Bronchial epithelial cell (primary cell): ENCODE data around the gene OXLD1. TPM values are rescaled to one million over a fixed set of nuclear protein-coding genes. Genes with fewer than 3 reads are reported as not detected.

ENCODE experiments used
- DNase-seq: peaks from one replicate; pipeline ENCODE4 v3.0.0-alpha.2; 2010; ENCODE audit warnings: low read depth
- FAIRE-seq: peaks from 2 replicates; lab custom pipeline; 2011; peaks lifted over from hg19 to GRCh38; lab: Jason Lieb, UNC
- H3K27me3 ChIP-seq: 2 replicates; pipeline ENCODE4 v1.5.1; 2011; ENCODE audit warnings: low read length; ENCODE audit not compliant: control insufficient read depth, insufficient read depth
- H3K36me3 ChIP-seq: 2 replicates; pipeline ENCODE4 v1.5.1; 2011; ENCODE audit warnings: low read length; ENCODE audit not compliant: control insufficient read depth, insufficient read depth
- H3K4me3 ChIP-seq: 2 replicates; pipeline ENCODE4 v1.5.1; 2011; ENCODE audit warnings: mild to moderate bottlenecking, low read depth, low read length, control low read depth
- total RNA-seq: library from RNA; depleted of rRNA; stranded (reverse); fragments of >200 nt; gene quantifications from 2 replicates; pipeline ENCODE4 v1.2.1, GENCODE V29; 2014
- TF ChIP-seq, protein P1 (sequence below): IDR thresholded peaks from 2 replicates; pipeline ENCODE4 v1.5.1; 2011; ENCODE audit warnings: mild to moderate bottlenecking, moderate library complexity, low read length, control low read depth, inconsistent platforms; ENCODE audit not compliant: insufficient read depth, severe bottlenecking

Gene OXLD1
- total RNA-seq, 1 donor from 2014 or later = 47.7 TPM

DNA sequence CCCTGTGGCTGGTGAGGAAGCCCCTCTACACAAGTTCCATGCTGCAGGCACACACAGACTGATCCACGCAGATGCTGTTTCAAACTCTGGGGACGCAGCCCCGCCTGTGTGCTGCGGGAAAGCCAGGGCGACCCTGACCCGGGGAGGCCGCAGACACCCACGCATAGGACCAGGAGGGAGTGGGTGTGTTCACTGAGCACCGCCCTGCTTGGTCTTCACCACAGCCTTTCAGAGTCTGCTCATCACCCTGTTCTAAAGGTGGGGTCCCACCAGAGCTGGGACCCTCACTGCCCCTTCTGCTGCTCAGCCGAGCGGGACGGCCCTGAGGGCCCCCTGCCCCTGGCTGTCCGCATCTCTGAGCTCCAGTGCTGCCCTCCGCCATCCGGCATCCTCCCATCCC, 21.9 kb downstream of the OXLD1 start:
- Histone ChIP-seq H3K36me3 (no peaks in the 10 kb centered on the region), H3K4me3 (no peak overlapping the region), H3K27me3 (peaks cover 9% of the 10 kb centered on the region)
- DNase-seq = no peak
- TF ChIP-seq, protein P1, sequence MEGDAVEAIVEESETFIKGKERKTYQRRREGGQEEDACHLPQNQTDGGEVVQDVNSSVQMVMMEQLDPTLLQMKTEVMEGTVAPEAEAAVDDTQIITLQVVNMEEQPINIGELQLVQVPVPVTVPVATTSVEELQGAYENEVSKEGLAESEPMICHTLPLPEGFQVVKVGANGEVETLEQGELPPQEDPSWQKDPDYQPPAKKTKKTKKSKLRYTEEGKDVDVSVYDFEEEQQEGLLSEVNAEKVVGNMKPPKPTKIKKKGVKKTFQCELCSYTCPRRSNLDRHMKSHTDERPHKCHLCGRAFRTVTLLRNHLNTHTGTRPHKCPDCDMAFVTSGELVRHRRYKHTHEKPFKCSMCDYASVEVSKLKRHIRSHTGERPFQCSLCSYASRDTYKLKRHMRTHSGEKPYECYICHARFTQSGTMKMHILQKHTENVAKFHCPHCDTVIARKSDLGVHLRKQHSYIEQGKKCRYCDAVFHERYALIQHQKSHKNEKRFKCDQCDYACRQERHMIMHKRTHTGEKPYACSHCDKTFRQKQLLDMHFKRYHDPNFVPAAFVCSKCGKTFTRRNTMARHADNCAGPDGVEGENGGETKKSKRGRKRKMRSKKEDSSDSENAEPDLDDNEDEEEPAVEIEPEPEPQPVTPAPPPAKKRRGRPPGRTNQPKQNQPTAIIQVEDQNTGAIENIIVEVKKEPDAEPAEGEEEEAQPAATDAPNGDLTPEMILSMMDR = no peak
- no peak for FAIRE-seq

DNA sequence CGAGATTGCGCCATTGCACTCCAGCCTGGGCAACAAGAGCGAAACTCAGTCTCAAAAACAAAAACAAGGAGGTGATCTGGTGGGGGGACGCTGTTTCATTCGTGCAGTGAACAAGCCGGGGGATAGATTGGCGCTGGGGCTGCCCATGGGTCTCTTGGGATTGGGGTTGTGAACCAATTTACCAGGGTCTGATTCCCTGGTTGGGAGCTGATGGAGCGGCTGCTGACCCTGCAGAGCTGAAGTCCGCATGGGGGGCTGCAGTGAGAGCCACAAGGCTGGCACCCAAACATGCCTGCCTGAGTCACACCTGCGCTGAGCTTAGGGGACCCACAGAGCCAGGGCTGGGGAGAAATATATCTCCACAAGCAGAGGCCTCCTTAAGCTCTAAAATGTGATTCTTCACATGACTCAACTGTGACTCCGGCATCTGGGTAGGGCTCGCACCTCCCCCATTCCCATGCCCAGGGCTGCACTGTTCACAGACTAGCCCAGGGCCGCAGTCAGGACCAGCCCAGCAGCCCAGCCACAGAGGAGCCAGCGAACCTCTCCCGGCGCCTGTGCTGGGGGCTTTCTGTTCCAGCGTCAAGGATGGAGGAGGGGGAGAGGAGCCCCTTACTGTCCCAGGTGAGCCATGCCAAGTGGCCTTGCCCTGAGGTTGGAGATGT, 24.4 kb downstream of the OXLD1 start:
- FAIRE-seq (no peak), DNase-seq (peak; percentile 74)
- TF ChIP-seq, protein P1 = no peak

DNA sequence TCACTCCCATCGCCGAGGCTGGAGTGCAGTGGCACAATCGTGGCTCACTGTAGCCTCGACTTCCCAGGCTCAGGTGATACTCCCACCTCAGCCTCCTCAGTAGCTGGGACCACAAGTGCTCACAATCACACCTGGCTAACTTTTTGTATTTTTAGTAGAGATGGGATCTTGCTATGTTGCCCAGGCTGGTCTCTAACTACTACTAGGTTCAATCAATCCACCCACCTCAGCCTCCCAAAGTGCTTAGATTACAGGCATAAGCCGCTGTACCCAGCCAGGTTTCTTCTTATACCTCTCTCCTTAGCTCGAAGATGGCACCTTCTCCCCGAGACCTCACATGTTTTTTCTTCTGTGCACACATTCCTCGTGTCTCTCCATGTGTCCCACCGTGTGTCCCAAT, 26.4 kb downstream of the OXLD1 start:
- DNase-seq (no peak), FAIRE-seq (no peak)
- Histone ChIP-seq H3K36me3 (no peaks in the 10 kb centered on the region), H3K27me3 (no peaks in the 10 kb centered on the region), H3K4me3 (no peak overlapping the region)
- TF ChIP-seq, protein P1 = no peak

More for the DNA sequence above, 24.4 kb downstream of the OXLD1 start:
- Histone ChIP-seq H3K27me3 (peaks cover 1% of the 10 kb centered on the region), H3K4me3 (no peak overlapping the region), H3K36me3 (no peaks in the 10 kb centered on the region)

DNA sequence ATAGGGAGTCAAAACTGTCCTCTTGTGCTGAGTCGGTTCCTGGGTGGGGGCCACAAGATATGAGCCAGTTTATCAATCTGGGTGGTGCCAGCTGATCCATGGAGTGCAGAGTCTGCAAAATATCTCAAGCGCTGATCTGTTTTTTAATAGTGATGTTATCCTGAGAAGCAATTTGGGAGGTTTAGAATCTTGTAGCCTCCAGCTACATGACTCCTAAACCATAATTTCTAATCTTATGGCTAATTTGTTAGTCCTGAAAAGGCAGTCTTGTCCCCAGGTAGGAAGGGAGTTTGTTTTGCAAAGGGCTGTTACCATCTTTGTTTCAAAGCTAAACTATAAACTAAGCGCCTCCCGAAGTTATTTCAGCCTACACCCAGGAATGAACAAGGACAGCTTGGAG, 27.7 kb downstream of the OXLD1 start:
- TF ChIP-seq, protein P1 = no peak
- no peaks in the 10 kb centered on the region for H3K27me3 ChIP-seq
- no peaks in the 10 kb centered on the region for H3K36me3 ChIP-seq
- FAIRE-seq = no peak
- no peak overlapping the region for H3K4me3 ChIP-seq
- no peak for DNase-seq

DNA sequence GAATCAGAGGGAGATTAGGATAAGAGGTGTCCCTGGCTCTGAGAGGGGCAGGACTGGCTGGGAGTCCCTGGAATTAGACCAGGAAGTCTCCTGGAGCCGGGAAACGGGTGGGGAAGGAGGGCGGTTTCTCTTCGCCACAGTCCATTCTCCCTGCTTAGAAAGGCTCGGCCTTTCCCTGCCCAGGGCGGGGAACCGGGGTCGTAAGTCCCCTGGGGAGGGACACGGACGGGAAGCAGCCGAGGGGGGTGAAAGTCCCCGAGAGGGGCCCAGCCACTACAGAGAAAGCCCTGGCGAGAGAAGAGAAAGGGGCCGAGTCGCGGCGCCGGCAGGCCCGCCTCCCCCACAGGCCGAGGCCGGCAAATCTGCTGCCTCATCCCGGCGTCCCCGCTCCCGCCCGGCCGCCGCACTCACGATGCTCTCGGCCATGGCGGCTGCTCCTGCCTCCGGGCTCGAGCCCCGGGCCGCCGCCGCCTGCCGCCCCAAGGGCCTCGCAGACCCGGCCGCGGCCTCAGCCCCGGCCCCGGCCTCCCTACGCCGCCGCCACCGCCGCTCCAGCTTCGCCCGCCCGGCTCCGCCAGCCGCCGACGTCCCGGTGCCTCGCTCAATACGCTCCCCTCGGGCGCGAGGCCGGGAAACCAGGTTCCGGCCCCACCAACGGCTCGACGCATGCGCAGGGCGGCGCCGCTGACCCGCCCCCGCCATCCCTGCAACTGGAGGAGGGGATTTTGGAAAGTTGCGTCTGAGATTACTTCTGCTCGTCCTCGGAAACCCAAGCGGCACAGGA, 29.7 kb downstream of the OXLD1 start, which contains the start of the genes NPLOC4 and TSPAN10:
NPLOC4 (minus strand) TSS at position 608 of the 784 bp plus-strand sequence; CDS start at position 426, 182 bp downstream.
TSPAN10 (plus strand) TSS at position 692 of the 784 bp plus-strand sequence. CDS start 5,217 bp downstream, outside the sequence.
- no peak for FAIRE-seq
- no peaks in the 10 kb centered on the region for H3K27me3 ChIP-seq
- H3K4me3 ChIP-seq = peak within 1 kb of the TSS; percentile 57
- no peaks in the 10 kb centered on the region for H3K36me3 ChIP-seq
- TF ChIP-seq, protein P1 = no peak
- DNase-seq = peak; percentile 57
